OCI-LY7 (cell line): Measurements from ENCODE around the gene ELMO1.

ENCODE experiments used
- EZH2phosphoT487 ChIP-seq: fragments of 200-600 bp; sonication (generic); IDR thresholded peaks from 2 replicates; pipeline ENCODE4 v1.6.1; 2018; ENCODE audit warnings: low read depth, borderline replicate concordance, mild to moderate bottlenecking, mixed run types, antibody characterized with exemption, low read length, moderate library complexity, mixed read lengths
- TF ChIP-seq, protein P1 (sequence below): fragments of 200-600 bp; sonication (generic); conservative IDR thresholded peaks from 2 replicates; pipeline ENCODE4 v1.5.1; 2014; ENCODE audit warnings: mild to moderate bottlenecking, antibody characterized with exemption, low read length, moderate library complexity, mixed read lengths

DNA sequence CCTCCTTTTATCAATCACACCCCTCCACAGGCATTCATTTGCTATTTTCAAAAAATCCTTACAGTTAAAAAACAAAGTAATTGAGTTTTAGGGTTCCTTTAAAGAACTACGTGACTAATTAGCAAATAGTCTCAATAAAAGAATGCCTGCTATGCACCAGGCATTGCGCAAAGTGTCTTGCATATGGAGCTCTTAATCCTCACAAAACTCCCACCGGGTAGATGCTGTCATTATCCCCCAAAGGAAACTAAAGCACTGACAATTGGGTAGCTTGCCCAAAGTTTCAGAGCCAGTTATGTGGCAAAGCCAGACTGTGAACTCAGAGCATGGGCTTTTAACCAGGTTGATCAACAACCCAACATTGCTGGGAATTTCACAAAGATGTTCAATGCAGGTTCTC lies 305.7 kb downstream of the ELMO1 start:
- TF ChIP-seq, protein P1, sequence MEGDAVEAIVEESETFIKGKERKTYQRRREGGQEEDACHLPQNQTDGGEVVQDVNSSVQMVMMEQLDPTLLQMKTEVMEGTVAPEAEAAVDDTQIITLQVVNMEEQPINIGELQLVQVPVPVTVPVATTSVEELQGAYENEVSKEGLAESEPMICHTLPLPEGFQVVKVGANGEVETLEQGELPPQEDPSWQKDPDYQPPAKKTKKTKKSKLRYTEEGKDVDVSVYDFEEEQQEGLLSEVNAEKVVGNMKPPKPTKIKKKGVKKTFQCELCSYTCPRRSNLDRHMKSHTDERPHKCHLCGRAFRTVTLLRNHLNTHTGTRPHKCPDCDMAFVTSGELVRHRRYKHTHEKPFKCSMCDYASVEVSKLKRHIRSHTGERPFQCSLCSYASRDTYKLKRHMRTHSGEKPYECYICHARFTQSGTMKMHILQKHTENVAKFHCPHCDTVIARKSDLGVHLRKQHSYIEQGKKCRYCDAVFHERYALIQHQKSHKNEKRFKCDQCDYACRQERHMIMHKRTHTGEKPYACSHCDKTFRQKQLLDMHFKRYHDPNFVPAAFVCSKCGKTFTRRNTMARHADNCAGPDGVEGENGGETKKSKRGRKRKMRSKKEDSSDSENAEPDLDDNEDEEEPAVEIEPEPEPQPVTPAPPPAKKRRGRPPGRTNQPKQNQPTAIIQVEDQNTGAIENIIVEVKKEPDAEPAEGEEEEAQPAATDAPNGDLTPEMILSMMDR: no peak
- TF ChIP-seq EZH2phosphoT487: no peak
